Activated CD8-positive, alpha-beta memory T cell treated with anti-CD3 and anti-CD28 coated beads, Interleukin-2, amount 50 U/mL, for 24 hours (primary cell): ENCODE data around the gene GPR17.

ENCODE experiments used
- DNase-seq: peaks from one replicate; pipeline ENCODE4 v3.0.0-alpha.2; 2020; ENCODE audit errors: extremely low read depth

GPR17 gene

DNA sequence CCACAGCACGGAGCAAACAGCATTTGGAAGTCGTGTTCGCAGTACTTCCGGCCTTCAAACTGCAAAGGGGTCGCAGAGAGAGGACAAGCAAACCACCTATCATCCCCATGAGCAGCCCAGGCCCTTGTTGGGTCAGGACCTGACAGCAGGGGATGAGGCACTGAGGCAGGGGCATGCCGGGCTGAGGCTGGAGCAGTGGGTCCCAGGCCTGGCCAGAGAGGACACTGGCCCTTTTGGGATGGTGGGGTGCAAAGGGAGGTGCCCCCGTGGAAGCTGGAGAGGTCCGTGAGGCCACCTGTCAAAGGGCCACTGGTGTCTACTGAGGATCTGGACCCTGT is 8.9 kb downstream of the GPR17 start:
- no peak for DNase-seq

DNA sequence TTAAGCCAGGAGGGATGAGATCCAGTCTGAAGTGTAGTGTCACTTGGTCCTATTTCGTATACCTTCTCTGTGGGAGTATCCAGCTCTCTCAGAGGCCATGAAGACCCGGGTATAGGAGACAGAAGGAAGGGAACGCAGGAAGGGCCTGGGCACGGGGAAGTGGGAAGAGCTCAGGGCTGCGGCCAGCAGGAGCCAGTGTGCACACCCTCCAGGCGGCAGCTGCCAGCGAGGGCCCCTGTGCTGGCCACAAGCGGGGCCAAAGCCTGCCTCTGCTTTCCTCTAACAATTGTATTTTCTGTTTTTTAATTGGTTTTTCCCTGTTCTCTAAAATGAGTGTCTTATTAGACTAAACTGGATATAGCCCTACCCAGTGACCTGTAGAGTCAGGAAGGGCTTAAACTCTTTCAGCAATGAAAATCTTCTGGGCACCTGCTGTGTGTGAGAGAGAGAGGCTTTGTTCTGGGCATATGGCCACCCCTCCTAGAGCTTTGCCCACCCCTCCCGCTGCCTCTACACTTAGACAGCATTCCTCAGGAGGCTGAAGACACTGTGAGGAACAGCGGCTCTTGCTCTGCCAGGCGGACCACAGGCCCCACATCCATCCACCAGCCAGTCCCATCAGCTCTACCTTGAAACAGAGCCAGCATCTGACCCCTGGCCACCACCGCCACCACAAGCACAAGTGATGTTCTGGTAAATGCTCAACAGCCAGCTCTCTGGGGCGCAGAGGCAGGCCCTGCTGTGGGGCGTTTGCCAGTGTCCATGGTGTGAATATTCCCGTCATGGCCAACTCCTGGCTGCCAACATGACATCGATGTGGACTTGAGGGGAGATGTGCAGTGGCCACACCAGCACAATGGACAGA is 9.5 kb downstream of the GPR17 start:
- DNase-seq, result no peak

DNA sequence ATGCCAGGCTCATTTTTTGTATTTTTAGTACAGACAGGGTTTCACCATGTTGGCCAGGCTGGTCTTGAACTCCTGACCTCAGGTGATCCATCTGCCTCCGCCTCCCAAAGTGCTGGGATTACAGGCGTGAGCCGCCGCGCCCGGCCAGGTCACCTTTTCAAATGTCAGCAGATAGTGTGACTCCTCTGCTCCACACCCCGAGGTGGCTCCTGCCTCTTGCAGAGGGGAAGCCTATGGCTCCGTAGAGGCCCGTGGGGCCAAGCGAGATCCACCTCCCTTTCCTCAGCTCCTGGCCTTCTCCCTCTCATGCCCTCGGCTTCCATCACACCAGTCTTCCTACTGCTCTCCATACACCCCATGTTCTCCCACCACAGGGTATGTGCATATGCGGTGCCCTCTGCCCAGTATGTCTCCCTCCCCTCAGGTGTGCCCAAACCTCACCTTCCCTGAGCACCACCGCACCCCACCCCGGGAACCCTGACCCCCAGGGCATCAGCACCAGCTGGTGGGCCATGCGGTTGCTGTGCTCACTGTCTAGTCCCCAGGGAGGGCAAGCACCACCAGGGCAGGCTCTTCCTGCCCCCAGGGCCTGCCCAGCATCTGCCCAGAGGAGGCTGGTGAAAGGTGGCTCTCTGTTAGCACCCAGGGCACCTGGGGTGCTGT is 10.7 kb downstream of the GPR17 start:
- no peak for DNase-seq

DNA sequence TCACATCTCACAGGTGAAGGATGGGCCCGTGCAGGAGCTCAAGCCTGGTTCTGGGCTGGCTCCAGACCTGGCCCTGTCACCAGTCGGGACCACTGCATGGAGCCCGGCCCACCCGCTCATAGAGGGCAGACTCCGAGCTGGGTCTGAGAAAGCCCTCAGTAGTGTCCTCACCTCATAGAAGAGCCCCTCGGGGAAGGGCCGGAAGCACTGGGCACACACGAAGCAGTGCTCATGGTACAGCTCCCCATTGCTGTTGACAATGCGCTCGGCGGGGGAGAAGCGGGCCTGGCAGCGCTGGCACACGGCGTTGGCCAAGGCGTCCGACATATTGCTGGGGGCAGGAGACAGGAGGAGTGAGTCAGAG is 11.3 kb downstream of the GPR17 start:
- DNase-seq, result no peak

DNA sequence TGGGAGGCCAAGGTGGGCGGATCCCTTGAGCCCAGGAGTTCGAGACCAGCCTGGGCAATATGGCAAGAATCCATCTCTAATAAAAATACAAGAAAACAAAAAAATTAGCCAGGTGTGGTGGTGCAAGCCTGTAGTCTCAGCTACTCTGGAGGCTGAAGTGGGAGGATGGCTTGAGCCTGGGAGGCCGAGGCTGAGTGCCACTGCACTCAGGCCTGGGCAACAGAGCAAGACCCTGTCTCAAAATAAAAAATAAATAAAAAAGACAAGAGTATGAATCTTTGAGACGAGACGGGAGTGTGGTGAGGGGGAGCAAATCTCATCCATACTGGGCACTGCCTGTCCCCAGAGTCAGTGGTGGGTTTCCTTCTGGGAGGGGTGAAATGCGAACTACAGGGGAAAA is 12.2 kb downstream of the GPR17 start:
- DNase-seq, result no peak

DNA sequence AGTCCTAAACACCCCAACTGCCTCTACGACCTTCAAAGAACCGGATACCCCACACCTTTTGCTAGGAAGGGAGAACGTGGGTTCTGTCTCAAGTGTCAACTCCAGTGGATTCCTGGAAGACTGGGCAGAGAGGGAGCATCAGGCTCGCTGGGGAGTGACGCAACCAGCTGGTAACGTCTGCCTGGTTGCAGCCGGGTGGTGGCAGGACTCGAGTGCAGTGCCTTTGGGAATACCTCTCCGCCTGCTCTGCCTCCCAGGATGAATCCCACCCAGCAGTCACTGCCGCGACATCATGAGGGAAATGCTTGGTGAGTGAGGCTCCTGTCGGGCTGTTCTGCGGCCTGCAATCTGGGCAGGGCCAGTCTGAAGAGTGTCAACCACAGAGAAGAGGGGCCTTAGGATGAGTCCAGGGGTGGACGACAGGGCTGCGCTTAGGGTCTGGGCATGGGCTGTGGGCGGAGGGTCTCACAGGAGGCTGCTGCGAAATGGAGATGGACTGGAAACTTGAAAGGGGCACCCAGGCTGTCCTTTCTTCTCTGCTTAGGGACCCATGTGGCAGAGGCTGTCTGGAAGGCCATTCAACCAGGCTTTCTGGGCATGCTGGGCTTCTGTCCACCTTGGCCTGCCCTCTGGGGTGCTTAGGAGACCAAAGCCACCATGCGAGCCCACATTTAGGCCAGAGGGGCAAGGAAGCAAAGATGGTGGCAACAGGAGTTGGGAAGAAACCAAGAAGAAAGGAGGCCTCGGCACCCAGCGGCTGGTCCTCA is 12.9 kb downstream of the GPR17 start:
- DNase-seq, result no peak

DNA sequence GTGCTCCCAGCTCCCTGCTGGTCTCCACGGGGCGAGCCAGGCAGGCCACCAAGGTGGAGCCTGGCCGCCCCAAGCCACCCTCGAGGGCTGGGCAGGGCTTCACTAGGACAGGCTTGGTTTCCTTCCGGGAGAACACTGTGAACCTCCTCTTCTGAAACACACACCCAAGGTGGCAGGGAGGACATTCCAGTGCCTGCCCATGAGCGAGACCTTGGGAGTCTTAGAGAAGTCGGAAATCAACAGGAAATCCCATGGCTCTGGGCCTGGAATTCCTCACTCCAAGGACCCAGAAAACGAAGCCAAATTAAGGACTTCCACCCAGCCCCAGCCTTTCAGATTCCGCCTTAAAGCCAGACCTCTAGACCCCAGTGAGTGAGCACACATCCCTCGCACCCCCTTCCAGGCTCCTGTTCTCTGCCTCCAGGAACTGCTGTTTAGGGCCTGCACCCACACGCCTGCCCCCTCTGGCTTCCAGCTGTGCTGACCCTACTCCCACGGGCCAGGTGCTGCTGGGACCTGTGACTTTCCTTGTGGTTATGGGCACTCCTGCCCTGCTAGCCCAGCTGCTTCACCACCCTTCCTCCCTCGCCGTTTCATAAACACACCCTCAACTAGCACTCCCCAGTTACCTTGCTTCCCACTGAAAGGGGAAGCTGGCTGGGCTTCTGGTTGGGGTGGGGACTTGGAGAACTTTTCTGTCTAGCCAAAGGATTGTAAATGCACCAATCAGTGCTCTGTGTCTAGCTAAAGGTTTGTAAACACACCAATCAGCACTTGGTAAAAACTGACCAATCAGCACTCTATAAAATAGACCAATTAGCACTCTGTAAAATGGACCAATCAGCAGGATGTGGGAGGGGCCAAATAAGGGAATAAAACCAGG is 13.7 kb downstream of the GPR17 start:
- DNase-seq, result no peak

DNA sequence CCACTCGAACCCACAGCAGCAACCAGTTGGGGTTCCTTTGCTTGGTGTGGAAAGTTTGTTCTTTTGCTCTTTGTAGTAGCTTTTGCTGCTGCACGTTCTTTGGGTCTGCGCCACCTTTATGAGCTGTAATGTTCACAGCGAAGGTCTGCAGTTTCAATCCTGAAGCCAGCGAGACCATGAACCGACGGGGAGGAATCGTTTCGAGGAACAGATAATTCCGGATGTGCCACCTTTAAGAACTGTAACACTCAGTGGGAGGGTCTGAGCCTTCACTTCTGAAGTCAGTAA is 14.3 kb downstream of the GPR17 start:
- no peak for DNase-seq

DNA sequence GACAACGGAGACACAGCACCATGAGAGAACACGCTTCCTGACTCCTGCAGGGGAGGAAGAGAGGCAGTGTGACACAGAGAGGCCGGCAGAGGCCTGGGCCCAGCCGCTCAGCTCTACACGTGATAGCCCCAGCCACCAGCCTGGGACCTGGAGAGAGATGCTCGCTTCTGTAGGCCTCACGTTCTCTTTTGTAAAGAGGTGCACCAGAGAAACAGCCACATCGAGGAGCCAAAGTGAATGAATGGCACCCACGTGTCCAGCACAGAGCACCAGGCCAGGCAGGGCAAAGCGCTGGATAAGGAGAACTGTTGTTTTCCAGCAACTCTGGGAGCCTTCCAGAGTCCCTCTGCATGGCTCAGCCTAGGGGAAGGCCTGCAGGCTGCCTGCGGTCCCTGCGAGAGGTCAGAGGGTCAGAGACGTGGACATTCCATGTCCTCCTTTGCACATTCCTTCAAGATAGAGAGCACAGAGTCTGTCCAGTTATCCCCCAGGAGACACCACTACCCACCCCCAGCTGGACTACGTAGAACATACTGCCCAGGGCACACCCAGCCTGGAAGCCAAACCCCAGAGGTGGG is 15.2 kb downstream of the GPR17 start:
- no peak for DNase-seq

DNA sequence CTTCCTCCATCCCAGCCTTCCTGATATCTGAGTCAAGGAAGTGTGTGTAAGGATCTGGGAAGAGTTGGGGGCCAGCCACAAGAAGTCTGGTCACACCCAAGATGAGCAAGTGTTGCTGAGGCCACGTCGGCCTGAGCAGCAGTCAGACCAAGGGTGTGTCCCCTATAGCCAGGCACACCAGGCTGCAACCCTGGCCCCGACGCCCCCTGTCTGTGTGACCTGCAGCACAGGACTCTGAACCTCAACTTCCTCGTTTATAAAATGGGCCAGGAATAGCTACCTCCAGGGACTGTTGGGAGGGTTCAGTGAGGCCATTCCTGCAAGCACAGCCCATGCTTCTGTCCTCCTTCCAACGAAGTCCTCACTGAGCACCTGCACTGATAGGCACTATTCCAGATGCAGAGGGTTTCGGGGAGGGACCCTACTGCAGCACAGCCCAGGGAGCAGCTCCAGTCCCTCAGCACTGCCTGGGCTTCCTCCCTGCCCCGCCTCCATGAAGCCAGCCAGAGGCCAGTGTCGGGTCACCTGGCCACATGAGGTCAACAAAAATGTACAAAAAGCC is 16.1 kb downstream of the GPR17 start:
- DNase-seq, result no peak

DNA sequence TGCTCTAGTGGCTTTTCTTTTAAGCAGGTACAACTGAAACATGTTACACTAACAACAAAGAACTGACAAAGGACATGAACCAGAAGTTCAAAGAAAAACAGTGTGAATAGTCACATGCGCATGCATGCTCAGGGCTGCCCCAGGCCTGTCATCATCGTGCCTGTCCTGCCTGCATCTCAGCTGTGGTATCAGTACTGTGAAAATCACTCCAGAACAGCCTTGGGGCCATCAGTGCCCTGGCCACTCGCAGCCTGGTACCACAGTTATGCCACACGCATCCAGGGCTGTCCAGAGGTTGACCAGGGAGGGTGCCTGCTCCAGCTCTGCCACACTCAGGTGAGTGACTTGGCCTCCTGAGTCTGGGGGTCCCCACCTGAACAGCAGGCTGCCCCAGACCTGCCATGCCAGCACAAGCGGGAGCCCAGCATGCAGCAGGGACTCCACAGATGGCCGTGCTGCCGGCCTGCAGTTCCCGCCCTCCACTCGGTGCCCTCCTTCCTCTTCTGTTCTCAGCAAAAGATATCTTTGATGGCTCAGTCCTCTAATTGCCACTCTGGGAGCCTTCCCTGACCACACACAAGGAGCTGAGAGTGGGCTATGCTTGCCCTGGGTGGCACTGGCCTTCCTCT is 17.1 kb downstream of the GPR17 start:
- DNase-seq, result no peak

DNA sequence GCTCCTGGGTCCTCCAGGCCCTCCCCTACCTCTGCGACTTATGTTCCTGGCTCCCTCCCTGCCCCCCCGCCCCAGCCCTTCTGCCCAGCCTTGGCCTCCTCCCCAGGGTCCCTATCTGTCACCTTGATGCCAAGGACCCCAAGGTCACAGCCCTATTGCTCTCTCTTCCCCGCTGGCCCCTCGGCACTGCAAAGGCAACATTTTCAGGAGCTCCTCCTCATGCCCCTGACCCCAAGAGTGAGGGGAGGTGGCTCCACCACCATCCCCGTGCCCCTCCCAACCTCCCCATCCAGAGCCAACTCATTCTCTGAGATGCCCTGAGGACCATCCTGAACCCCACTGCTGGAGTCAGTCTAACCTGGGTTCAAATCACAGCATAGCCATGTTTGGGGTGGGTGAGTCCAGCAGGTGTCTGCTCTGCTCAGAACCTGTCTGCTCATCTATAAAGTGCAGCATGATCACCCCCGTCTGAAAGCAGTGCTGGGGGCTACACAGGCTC is 17.7 kb downstream of the GPR17 start:
- no peak for DNase-seq

DNA sequence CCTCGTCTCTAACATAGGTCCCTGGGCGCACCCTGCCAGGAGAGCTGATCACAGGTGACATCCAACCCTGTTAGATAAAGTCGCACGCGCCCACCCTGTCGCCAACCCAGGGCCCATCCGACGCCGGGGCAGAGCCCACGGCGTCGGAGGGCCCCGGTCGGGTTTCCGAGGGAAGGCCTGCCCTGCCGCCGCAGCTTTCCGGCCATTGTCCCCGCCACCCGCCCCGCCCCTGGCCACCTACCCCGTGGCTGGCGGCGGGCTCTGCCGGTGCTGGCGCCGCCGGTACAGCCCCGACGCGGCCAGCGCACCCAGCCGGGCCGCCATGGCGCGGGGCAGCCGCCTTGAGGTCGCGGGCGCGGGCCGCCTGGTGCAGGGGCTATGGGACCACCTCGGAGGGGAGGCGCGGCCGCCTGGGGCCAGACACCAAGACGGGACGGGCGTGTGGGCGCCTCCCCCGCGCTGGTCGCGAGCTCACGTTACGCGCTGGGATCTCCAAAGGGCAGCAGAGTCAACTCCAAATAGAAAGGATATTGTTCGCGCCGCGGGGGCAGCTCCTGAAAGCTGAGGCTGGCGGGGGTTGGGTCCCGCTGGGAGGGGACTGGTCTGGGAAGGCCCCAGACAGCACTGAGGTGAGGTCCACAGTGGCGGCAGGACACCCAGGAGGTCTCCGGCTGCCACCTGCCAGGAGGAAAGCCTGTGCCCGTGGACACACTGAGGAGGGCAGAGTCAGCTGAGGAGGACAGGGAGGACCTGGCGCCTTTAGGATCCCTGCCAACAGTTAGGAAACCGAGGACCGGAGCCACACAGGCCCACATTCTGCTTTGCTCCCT is 18.3 kb downstream of the GPR17 start:
- DNase-seq, result no peak

DNA sequence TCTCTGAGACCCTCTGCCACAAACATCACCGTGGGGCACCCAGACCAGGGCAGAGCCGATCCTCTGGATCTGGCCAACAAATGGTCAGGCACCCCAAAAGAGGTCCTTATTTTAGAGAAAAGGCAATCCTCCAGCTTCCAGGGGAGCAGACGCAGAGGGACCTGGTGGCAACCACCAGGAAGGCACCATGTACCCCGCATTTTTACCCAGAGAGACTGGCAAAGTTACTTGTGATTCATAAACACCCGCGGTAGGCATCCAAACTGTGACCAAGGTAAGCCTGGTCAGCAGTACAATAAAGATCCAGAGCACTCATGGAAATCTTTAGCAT is 18.9 kb downstream of the GPR17 start:
- no peak for DNase-seq

DNA sequence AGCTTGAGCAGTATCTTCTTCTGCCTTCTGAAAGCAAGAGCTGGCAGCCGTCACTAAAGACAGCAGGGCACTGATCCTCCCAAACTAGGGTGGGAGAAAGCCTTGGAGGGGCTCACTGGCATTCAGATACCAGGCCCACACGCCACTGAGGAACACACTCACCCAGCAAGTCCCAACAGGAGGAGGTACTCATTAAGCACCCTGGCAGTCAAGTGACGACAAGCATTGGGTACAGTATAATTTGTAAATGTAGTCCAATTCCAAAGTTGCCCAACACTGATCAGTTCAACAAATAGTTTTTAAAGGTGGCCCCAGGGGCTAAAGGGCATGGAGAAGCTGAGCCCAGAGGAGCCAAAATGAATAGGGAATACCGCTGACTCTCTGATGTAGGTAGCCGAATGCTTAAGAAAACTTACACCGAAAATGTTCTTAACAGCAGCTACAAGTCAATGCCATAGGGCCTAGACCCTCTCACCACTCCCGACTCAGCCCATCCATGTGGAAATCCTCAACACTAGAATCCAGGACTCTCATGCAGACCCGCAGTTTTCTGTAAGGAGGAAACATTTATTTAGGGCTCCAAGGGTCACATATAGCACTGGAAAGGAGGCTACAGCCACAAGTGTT is 19.4 kb downstream of the GPR17 start:
- no peak for DNase-seq

DNA sequence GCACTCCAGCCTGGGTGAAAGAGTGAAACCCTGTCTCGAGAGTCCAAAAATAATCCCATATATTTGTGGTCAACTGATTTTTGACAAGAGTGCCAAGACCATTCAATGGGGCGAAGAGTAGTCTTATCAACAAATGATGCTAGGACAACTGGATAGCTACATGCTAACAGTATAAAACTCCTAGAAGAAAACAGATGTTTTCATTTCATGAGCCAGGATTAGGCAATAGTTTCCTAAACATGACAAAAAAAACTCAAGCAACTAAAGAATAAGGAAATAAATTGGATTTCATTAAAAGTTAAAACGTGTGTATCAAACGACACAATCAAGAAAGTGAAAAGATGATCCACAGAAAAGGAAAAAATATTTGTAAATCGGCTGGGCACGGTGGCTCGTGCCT is 23.1 kb downstream of the GPR17 start:
- no peak for DNase-seq

DNA sequence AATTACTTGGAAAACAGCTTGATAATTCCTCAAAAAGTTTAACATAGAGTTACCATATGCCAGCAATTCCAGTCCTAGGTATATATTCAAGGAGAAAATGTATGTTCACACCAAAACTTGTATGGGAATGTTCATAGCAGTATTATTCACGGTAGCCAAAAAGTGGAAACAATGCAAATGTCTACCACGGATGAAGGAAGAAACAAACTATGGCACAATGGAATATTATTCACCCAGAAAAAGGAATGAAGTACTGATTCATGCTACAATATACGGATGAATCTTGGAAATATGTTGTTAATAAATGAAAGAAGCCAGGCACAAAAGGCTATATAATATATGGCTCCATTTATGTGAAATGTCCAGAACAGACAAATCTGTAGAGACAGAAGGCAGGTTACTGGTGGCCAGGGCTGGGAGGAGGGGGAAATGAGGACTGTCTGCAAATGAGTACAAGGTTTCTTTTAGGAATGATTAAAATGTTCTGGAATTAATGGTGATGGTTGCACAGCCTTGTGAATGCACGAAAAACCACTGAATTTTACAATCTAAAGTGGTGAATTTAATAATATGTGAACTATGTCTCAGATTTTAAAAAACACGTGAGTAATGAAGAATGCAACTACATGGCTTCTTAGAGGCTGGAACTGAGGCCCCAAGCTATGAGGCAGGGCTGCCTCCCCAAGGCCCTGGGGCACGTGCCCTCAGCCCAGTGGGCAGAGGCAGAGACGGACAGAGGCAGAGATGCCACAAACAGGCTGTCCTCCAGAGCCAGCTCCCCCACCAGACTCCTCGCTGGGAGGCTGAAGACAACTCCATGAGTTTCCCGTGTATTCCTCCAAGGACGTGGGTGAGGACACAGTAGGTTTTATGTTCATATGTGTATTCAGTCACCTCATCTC is 24.4 kb downstream of the GPR17 start:
- DNase-seq, result no peak

DNA sequence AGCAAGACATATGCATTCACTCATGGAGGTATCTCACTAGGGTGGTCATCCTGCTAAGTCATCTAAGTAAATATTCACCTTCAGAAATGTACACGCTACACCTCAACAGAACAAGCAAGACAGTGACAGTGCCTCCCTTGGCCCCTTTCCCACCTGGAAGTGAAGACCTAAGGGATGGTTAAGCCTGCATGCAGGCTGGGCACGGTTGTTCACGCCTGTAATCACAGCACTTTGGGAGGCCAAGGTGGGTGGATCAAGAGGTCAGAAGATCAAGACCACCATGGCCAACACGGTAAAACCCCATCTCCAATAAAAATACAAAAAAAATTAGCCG is 25.0 kb downstream of the GPR17 start:
- DNase-seq, result no peak
